GM19455 (cell line): Measurements from ENCODE around the gene MPO.

Experiments used
- ATAC-seq: cut with Tn5 transposase; IDR thresholded peaks from one replicate; pipeline ENCODE4 v1.9.1; 2021; ENCODE audit not compliant: unreplicated experiment

The MPO gene, protein sequence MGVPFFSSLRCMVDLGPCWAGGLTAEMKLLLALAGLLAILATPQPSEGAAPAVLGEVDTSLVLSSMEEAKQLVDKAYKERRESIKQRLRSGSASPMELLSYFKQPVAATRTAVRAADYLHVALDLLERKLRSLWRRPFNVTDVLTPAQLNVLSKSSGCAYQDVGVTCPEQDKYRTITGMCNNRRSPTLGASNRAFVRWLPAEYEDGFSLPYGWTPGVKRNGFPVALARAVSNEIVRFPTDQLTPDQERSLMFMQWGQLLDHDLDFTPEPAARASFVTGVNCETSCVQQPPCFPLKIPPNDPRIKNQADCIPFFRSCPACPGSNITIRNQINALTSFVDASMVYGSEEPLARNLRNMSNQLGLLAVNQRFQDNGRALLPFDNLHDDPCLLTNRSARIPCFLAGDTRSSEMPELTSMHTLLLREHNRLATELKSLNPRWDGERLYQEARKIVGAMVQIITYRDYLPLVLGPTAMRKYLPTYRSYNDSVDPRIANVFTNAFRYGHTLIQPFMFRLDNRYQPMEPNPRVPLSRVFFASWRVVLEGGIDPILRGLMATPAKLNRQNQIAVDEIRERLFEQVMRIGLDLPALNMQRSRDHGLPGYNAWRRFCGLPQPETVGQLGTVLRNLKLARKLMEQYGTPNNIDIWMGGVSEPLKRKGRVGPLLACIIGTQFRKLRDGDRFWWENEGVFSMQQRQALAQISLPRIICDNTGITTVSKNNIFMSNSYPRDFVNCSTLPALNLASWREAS

GRCh38 chr17:58280480-58281217 is at the start of gene MPO:
Gene MPO, minus strand, starts transcription at chr17:58280935. Its CDS starts 177 bp downstream, at chr17:58280758.
- ATAC-seq = no peak

DNA sequence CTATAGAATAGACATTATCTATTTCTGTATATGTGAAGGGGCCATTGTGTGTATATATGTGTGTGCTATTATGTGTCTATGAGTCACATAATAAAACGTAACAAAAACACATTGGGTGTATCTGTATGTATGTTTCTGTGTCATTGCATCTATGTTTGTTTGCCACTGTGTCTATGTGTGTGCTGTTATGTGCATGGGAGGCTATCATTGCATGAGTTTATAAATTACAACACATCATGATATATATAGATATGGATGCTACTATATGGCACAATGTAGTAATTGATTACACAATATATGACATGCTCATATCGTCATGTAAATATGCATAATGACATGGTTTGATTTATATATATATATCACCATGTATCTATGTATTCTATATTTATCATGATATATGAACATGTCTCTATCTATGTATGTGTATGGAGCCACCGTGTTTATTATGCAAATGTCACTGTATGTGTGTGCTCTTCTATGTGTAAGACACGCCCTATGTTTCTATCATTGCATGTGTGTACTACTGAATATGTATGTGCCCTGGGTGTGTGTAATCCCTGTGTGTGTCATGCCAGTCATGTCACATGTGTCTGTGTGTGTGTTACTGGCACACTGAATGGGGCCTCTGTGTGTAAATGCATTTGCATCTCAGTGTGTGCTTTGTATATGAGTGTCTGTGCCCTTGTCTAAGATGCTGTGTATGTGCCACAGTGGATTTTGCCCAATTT is 49.2 kb upstream of the MPO start:
- peak; percentile 6 for ATAC-seq

- ATAC-seq = peak; percentile 45
Observed at GRCh38 chr17:58329035-58329809, 48.5 kb upstream of the MPO start.

DNA sequence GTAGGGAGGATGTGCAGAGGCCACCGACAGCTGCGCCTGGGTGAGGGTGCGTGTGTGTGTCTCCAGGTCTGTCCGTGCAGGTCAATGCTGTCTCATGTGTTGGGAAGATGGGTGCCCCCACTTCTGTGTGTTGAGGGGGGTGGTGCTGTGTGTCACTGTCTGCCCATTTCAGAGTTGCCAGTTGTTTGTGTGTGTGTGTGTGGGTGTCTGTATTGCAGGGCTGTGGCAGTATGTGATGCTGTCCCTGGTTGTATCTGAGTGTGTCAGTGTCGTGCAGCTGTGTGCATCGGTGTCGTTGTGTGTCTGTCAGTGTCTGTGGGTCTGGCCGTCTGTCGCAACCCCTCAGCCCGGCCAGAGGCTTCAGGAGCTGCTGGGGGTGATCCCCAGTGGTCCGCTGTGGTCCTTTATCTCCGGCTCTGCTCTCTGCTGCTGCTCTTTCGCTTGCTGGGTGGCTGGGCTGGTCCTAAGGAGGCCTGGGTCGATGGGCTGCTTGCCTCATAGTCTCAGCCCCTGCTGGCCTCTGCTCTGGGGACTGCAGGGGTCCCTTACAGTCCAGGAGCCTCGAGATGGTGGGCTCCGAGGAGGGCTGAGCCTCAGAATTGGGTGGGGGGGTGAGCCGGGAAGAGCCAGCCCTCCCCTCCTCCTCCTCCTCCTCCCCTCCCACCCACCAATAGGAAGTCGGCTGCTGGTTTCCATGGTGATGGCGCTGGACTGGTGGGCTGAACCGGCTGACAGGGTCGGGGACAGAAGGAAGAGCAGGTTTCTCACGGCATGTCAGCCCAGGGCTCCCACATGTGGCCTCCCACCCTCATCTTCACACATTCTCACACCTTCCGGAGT is 47.7 kb upstream of the MPO start, which contains the start of gene TSPOAP1:
Gene TSPOAP1 (minus strand): TSS at position 601 of the 840 bp plus-strand sequence. CDS start 875 bp downstream, outside the sequence.
- ATAC-seq = peak; percentile 15

DNA sequence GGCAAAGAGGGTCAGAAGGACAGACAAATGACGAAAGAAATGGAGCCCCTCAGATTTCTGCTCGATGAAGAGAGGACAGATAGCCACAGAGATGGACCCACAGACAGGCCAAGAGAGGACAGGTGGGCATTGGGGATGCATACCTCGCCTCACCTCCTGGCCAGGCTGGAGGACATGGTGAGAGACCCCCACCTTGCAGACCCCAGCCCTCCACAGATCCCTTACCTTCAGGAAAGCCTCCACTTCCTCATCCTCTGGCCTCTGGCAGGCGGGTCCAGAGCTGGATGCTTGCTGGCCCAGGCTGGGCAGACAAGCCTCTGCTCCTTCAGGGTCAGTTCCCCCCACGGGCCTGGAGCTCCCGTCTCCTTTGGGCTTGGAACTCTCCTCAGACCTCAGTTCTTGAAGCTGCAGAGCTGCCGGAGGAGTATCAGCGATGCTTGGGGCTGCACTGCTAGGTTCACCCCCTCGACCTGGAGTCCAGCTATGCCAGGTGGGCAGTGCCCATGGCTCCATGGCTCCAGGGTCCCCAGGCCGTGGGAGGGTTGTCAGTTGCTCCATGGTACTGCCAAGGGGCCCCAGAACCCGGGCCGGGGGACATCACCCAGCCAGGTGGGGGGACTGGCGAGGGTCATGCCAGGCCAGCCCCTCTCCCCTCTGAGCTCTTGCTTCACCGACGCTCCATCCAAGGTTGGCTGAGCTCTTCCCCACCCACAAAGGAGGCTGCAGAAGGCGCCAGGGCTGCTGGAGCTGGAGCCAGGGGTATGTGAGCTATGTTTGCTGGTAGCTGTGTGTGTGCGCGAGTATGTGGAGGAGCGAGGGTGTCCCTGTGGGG is 46.8 kb upstream of the MPO start:
- no peak for ATAC-seq

GRCh38 chr17:58326609-58327362 is 46.1 kb upstream of the MPO start:
- ATAC-seq = no peak

DNA sequence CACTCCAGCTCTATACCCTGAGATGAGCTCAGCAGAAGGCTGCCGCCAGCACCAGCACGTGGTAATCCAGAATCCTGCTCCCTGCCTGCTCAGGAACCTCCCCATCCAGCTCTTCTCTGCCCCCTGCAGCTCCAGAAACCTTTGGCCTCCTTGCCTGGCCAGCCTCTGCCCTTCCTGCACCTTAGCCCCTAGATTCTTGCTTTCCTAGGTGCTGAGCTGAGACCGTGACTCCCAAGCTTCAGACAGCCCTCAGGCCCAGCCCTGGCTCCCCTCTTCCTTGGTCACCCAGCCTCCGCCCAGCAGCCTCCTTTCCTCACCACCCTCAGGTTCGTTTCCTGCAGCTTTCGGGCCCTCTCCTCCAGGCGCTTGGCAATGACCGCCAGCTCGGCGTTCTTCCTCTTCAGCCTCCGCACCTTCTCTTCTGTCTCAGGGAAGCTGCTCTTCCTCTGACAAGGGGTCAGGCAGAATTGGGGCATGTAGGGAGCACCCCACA is 45.3 kb upstream of the MPO start:
- no peak for ATAC-seq

GRCh38 chr17:58325289-58325726 is 44.6 kb upstream of the MPO start:
- ATAC-seq = no peak

DNA sequence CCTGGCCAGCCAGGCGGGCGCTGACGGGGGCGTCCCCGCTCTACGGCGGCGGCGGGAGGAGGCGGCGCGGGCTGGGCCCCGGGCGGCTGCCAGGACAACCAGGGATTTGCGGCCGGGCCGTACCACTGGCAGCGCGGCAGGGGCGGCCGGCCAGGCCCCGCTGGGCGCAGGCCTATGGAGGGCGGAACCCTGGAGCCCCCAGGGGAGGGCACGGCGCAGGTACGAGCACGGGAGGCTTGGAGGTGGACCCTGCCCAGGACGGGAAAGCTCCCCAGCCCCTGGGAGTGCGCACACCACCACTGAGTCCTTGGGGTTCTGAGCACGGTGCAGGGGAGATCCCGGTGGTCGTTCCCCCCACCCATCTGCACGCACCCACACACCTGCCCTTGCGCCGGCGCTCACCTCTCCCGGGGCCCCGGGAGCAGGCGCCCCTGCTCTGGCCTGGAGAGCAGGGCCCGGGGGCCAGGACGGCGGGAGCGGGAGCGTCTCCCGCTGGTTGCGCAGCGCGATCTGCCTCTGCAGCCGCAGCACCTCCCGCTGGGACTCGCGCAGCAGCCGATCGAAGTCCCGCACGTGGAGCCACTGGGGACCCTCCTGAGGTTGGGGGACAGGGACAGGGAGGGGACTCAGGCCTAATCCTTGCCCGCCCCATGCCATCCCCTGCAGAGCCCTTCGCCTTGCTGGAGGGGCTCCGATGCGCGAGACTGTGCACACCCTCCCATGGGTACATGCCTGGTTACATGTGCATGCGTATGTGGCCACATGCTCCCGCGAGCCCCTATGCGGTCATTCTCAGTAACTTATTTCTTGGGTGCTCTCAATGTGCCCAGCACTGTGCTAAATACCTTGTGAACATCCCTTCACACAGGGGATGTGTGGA is 43.9 kb upstream of the MPO start:
- ATAC-seq = no peak

DNA sequence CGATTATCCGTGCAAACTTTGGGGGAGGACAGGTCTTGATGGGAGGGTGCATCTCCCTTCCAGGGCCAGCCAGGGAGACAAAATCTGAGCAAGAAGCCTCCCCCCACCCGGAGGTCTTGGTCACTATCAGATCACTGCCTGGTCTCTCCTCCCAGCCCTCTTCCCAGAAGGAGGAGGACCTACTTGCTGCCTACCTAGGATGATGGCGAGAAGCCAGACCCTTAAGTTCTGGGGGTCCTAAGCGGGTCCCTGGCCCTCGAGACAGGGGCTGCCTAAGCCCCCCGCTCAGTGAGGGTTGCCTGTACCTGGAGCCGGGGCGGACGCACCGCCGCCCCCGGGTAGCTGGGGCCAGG is 43.3 kb upstream of the MPO start:
- no peak for ATAC-seq

DNA sequence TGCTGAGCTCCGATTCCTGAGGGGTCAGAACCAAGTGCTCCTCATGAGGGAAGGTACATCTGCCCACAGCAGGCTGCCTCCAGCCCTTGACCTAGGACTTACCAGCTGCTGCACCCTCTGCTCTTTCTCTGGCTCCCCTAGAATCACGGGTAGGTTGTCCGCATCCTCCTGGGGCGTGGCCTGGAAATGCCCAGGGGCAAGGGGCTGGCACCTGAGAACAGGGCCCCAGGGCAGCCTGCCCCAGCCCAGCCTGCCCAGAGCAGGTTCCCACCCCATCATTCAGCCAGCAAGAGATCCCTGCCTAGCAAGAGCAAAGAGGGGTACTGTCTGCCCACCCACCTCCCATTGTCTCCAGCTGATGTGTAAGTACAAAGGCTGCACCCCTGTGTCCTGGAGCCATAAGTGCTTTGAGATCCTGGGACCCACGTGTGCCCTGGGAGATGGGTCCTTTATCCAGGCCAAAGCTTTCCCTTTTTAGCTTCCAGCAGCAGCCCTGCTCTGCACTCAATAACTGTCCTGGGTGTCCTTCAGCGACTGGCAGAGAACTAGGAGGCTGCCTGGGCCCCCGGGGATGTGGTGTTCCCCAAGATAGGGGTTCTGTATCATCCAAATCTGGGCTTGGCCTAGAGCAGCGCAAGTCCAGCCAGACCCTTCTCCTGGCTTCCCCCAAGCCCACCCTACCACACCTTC is 42.8 kb upstream of the MPO start:
- no peak for ATAC-seq

GRCh38 chr17:58322581-58323185 is 41.9 kb upstream of the MPO start:
- no peak for ATAC-seq

DNA sequence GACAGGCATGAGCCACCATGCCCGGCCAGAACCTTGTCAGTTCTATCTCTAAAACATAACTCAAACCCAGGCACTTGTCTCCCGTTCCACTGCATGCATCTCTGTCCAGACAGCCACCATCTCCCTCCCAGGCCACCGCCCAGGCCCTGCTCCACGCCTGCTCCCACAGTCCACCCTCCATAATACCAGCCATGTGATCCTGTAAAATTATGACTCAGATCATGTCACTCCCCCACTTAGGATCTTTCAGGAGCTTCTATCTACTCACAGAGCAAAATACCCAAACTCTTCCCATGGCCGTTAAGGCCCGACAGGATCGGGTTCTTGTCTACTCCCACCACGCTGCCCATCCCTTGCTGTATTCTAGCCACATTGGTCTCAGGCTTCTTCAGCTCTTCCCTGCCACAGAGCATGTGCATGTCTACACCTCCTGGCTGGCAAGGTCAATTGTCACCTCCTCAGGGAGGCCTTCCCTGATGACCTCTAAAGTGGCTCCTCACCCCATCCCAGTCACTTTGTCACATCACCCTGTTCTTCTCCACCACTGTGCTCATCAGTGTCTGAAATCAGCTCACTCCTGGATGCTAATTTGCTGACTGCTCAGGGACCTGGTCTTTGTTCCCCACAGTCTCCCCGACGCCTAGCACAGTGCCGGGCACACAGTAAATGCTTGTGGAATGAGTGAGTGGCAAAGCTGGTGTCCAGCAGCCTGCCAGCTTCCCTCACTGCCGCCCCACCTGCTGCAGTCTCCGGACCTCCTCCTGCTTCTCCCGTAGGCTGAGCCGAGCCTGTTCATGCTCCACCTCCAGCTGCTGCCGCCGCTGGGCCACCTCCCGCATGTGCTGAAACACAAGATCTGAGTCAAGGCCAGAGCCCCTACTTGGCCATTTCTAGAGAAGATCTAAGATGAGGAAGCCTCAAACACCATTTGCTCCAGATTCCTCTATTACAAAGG is 41.1 kb upstream of the MPO start:
- no peak for ATAC-seq

DNA sequence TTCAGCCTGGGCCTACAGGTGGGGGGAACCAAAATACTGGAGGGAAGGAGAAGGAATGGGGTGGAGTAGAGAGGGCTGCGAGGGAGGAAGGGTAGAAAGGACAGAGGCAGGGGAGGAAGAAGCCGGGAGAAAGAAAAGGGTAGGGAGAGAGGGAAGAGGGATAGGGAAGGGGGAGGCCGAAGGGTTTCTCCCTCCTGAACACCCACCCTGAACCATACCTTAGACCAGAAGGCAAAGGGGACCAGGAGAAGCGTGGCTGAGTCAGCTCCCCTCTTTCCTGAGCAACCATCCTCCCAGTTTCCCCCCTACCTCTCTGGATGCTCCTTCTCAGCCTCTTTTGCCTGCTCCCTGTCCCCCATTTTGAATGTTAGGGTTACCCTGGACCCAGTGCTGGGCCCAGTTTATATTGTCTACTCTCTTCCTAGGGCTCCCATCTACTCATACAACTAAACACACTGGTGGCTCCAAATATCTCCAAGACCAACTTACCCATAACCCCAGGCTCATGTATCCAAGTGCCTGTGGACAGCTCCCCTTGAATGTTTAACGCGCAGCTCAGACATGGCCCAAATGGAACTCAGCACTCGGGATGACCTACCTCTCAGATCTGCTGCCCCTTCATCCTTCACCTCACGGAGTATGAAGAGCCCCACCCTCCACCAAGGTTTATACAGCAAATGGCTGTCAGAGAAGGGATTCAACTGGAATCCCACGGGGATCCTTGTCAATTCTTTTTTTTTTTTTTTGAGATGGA is 40.0 kb upstream of the MPO start:
- no peak for ATAC-seq
